Measurements from ENCODE around the gene MINK1.
A peak's percentile ranks its signal among the peaks of the same experiment; 100 is the strongest.

Gene MINK1

GRCh38 chr17:4933646-4934045 is 100.5 kb downstream of the MINK1 start:
- no peak for DNase-seq (ENCODE audit: low read depth in 2 of 2)

- DNase-seq (ENCODE audit: low read depth in 2 of 2) = no peak
Measured at GRCh38 chr17:4934173-4934979, 101.2 kb downstream of the MINK1 start.

- no peak for DNase-seq (ENCODE audit: low read depth in 2 of 2)
Measured at GRCh38 chr17:4935650-4936049, 102.5 kb downstream of the MINK1 start.

- DNase-seq (ENCODE audit: low read depth in 2 of 2) = no peak
Measured at GRCh38 chr17:4936436-4936835, 103.3 kb downstream of the MINK1 start.

- no peak for DNase-seq (ENCODE audit: low read depth in 2 of 2)
Measured at GRCh38 chr17:4937553-4937952, 104.4 kb downstream of the MINK1 start.

GRCh38 chr17:4938069-4938491 is 104.9 kb downstream of the MINK1 start:
- no peak for DNase-seq (ENCODE audit: low read depth in 2 of 2)

- no peak for DNase-seq (ENCODE audit: low read depth in 2 of 2)
Measured at GRCh38 chr17:4938688-4939545, 105.8 kb downstream of the MINK1 start.

- DNase-seq (ENCODE audit: low read depth in 2 of 2) = no peak
Measured at GRCh38 chr17:4939546-4939795, 106.3 kb downstream of the MINK1 start.

- peak; percentile 94 to 97 for DNase-seq (ENCODE audit: low read depth in 2 of 2)
Measured at GRCh38 chr17:4939796-4940554, 106.8 kb downstream of the MINK1 start, which contains the start of the genes RNF167 and SLC25A11. TSS of gene RNF167 (plus strand) at chr17:4940268. CDS start at chr17:4940910, 642 bp downstream. TSS of gene SLC25A11 (minus strand) at chr17:4940046. CDS start at chr17:4939910, 136 bp downstream.

- DNase-seq (ENCODE audit: low read depth in 2 of 2) = no peak
Measured at GRCh38 chr17:4940555-4941318, 107.6 kb downstream of the MINK1 start.

- no peak for DNase-seq (ENCODE audit: low read depth in 2 of 2)
Measured at GRCh38 chr17:4941319-4941610, 108.1 kb downstream of the MINK1 start.

GRCh38 chr17:4942760-4943508 is 109.8 kb downstream of the MINK1 start:
- DNase-seq (ENCODE audit: low read depth in 2 of 2) = no peak

GRCh38 chr17:4944163-4944553 is 111.0 kb downstream of the MINK1 start:
- DNase-seq (ENCODE audit: low read depth in 2 of 2) = peak in 1 of 2 donors; percentile 47

- DNase-seq (ENCODE audit: low read depth in 2 of 2) = no peak
Measured at GRCh38 chr17:4944554-4945175, 111.5 kb downstream of the MINK1 start.

- peak; percentile 78 to 86 for DNase-seq (ENCODE audit: low read depth in 2 of 2)
Measured at GRCh38 chr17:4945176-4945943, 112.2 kb downstream of the MINK1 start.

- DNase-seq (ENCODE audit: low read depth in 2 of 2) = no peak
Measured at GRCh38 chr17:4945944-4946280, 112.8 kb downstream of the MINK1 start.

- no peak for DNase-seq (ENCODE audit: low read depth in 2 of 2)
Measured at GRCh38 chr17:4946312-4946976, 113.3 kb downstream of the MINK1 start.

GRCh38 chr17:4947010-4947410 is 113.9 kb downstream of the MINK1 start:
- no peak for DNase-seq (ENCODE audit: low read depth in 2 of 2)

Data from stimulated activated CD4-positive, alpha-beta T cell treated with anti-CD3 and anti-CD28 coated beads, Interleukin-15, amount 100 ng/mL, for 48 hours (primary cell).